Dermis blood vessel endothelial cell (primary cell): Measurements from ENCODE around the gene SPDYE18. TPM values are rescaled to one million over a fixed set of nuclear protein-coding genes. Genes with fewer than 3 reads are reported as not detected.
"Not testable (repeated sequence)": the region's sequence is repeated elsewhere in the genome, so short reads cannot be mapped to it uniquely, and the experiment has no call there.

Source experiments
- DNase-seq: peaks from one replicate; pipeline ENCODE4 v3.0.0; 2010
- total RNA-seq: library from RNA; depleted of rRNA; stranded (reverse); fragments of >200 nt; gene quantifications from 2 replicates; pipeline ENCODE4 v1.2.3, GENCODE V29; 2014

Gene SPDYE18
- total RNA-seq, 1 donor from 2014 or later: not detected

DNA sequence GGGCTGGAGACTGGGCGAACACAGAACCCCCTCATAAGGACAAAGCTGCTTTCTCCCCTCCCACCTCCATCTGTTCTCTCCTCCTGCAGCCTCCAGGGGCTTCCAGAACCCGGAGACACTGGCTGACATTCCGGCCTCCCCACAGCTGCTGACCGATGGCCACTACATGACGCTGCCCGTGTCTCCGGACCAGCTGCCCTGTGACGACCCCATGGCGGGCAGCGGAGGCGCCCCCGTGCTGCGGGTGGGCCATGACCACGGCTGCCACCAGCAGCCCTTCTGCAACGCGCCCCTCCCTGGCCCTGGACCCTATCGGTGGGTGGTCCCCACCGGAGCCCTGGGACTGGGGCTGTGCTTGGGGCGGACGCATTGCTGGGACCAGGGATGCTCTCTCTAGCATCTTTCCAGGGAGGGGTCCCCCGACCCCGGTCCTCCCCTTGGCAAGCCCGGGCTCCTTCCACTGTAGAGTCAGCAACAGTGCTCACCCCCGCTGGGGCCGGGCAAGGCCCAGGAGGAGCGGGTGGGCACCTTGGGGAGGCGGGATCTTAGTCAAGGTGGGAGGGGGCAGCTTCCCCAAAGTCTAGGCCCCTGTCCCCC, 56.8 kb downstream of the SPDYE18 start:
- not testable (repeated sequence) for DNase-seq

DNA sequence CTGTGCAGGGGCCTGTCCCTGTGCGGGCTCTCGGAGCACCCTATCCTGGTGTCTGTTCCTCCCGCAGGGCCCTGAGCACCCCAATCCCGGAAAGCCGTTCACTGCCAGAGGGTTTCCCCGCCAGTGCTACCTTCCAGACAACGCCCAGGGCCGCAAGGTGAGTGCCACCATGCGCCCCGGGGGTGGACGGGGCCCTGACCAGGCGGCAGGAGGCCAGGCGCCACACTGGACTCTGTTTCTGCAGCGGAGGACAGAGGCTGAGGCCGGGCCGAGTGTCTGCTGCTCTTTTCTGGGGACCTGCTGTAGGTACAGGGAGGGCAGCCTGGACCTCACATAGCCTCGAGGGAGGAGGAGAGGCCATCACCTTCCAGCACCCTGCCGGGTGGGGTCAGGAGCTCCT, 58.2 kb downstream of the SPDYE18 start:
- DNase-seq: not testable (repeated sequence)

DNA sequence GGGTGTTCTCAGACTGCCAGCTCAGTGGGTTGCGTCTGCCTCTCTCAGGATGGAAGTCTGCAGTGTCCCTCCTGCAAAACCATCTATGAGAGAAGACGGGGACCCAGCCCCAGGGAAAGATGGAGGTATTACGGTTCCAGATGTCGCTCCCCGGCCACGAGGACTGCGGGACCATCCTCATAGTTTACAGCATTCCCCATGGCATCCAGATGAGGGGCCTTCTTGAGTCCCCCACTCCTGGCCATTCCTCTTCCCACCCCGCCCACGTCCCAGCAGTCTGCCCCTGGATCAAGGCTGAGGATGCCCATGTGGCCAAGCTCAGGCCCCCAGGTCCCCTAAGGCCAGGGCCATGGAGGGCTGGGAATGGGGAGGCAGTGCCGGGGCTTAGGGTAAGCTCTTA, 59.1 kb downstream of the SPDYE18 start:
- not testable (repeated sequence) for DNase-seq

DNA sequence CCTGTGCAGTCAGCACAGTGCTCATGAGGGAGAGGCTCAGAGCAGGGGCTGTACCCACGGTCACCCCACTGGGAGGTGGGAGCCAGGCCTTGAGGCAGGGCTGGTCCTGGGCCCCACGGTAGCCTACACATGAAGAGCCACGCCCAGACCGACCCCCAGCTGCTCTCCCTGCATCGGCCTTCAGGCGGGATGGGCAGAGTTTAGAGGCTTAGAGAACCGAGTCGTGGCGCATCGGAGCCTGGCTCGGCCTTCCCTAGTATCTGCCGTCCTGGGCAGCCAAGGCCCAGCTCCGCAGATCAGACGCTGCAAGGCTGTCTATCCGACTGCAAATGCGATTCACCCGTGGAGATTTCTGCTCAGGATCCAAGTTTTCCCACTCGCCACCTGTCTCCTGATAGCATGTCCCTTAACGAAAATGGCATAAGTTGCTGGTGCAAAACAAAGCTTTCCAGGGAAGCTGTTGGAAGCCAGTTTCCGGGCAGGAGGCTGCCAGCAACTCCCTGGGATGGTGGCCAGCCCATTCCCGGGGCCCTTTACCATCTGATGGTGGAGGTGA, 59.6 kb downstream of the SPDYE18 start:
- not testable (repeated sequence) for DNase-seq

GRCh38 chr7:77002104-77002503, 60.3 kb downstream of the SPDYE18 start:
- not testable (repeated sequence) for DNase-seq

Other genes starting within 250 kb of the SPDYE18 start
- gene SPDYE17, start 30.2 kb downstream of the SPDYE18 start, total RNA-seq: not detected in 2 replicates
- 1.4 and 2.4 TPM in 2 replicates for gene CCDC146, start 60.1 kb upstream of the SPDYE18 start, total RNA-seq
- 0.17 and 0.33 TPM in 2 replicates for gene FGL2, start 137.3 kb upstream of the SPDYE18 start, total RNA-seq